Measurements from ENCODE around the gene DRC7.

DRC7 gene

DNA sequence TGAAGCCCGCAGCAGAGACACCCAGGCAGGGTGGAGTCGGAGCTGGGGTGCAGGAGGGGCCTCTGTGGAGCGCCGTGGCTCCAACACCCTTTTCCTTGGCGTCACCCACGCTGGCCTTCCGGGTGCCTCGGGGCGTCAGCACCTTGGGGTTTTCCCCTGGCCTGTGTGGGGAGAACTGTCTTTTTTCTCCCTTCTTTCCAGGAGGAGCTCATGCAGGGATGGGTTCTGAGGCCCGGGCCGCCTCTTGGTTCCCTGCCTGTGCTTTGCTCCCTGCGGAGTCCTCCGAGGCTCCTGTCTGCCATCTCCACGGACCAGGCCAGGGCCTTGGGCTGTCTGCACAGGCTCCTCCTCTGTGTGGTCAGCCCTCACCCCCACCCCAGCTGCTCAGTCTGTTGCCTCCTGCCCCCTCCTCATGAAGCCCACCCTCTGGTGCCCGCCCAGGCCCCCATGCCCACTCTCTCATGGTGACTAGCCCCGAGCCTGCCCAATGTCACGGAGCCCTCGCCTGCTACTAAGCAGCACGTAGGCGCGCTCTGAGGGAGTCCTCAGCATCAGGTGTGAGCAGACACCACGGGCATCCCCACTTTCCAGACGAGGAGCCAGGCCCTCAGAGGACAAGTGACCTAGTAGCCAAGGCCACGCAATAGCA, 45.9 kb downstream of the DRC7 start:
- no peaks in the 10 kb centered on the region for H3K27me3 ChIP-seq (ENCODE audit: control insufficient read depth, insufficient read depth, low read length)
- H2AFZ ChIP-seq = no peak overlapping the region
- no peaks in the 10 kb centered on the region for H3K36me3 ChIP-seq (ENCODE audit: control insufficient read depth, insufficient read depth, low read length)
- no peak overlapping the region for H3K27ac ChIP-seq
- H3K9ac ChIP-seq = no peak overlapping the region
- no peak overlapping the region for H3K4me2 ChIP-seq (ENCODE audit: low read length)
- TF ChIP-seq, protein P1, sequence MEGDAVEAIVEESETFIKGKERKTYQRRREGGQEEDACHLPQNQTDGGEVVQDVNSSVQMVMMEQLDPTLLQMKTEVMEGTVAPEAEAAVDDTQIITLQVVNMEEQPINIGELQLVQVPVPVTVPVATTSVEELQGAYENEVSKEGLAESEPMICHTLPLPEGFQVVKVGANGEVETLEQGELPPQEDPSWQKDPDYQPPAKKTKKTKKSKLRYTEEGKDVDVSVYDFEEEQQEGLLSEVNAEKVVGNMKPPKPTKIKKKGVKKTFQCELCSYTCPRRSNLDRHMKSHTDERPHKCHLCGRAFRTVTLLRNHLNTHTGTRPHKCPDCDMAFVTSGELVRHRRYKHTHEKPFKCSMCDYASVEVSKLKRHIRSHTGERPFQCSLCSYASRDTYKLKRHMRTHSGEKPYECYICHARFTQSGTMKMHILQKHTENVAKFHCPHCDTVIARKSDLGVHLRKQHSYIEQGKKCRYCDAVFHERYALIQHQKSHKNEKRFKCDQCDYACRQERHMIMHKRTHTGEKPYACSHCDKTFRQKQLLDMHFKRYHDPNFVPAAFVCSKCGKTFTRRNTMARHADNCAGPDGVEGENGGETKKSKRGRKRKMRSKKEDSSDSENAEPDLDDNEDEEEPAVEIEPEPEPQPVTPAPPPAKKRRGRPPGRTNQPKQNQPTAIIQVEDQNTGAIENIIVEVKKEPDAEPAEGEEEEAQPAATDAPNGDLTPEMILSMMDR (IDR thresholded peaks at IDR 0.05) = no peak
- peaks cover 11% of the 10 kb centered on the region for H3K79me2 ChIP-seq
- no peak overlapping the region for H3K4me3 ChIP-seq (ENCODE audit: low read depth, low read length)
- no peaks in the 10 kb centered on the region for H3K9me3 ChIP-seq (ENCODE audit: control insufficient read depth, low read length)
- peaks cover 5% of the 10 kb centered on the region for H3K4me1 ChIP-seq

DNA sequence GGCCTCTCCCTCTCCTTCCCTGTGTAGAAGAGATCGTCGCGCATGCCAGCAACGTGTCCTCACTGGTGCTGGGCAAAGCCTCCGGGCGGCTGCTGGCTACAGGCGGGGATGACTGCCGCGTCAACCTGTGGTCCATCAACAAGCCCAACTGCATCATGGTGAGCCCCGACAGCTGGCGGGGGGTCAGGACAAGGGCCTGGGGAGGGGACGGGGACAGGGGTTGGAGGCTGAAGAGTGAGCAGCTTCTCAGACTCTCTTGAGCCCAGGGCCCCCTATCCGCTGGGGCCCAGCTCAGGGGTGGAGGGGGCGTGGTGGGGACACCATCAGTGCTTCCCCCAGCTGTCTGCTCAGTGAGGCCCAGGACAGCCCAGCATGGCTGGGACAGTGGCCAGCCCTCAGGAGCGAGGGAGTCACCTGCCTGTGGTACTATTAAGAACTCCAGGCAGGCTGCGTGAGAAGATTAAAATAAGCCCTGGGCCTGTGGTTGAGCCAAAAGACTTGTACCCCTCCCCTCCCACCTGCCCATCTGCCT, 47.1 kb downstream of the DRC7 start:
- TF ChIP-seq, protein P1 (IDR thresholded peaks at IDR 0.05) = no peak
- Histone ChIP-seq H3K9ac (no peak overlapping the region), H3K79me2 (peaks cover 11% of the 10 kb centered on the region), H3K36me3 (ENCODE audit: control insufficient read depth, insufficient read depth, low read length) (no peaks in the 10 kb centered on the region), H3K27me3 (ENCODE audit: control insufficient read depth, insufficient read depth, low read length) (no peaks in the 10 kb centered on the region), H3K4me3 (ENCODE audit: low read depth, low read length) (no peak overlapping the region), H3K27ac (no peak overlapping the region), H2AFZ (no peak overlapping the region), H3K9me3 (ENCODE audit: control insufficient read depth, low read length) (no peaks in the 10 kb centered on the region), H3K4me1 (peaks cover under 1% of the 10 kb centered on the region), H3K4me2 (ENCODE audit: low read length) (no peak overlapping the region)

DNA sequence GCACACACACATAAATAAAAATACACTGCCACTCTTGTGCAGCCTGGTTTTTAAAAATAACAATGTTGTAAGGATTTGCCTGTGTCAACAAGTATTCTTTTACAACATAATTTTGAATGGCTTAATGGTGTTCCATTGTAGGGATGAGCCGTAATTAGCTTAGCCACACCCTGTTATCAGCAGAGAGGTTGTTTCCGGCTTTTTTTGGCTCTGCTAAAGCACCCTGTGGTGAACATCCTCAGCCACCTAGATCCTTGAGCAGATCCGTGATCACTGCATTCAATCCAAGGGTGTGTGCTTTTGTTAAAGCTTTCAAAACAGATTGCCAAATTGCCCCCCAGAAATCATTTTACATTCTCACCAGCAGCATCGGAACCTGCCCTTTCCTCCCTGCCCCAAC, 47.9 kb downstream of the DRC7 start:
- no peak overlapping the region for H3K27ac ChIP-seq
- TF ChIP-seq, protein P1 (IDR thresholded peaks at IDR 0.05) = no peak

DNA sequence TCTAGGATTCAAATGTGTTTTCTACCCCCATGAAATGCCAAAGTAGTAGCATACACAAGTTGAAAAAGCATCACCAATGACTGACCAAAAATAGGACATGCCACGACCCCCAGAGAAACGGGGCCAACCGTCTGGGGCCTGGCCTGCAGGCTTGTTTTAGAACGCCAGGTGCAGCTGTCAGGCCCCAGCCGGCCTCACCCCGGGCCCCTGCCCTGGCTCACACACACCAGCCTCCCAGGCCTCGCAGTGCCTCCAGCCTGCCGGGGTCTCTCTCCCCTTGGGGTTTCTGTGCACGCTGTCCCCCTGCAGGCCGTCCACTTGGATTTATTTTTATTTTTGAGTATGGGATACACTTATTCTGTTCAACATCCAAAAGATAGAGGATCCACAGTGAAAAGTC, 48.9 kb downstream of the DRC7 start:
- H3K36me3 ChIP-seq (ENCODE audit: control insufficient read depth, insufficient read depth, low read length) = no peaks in the 10 kb centered on the region
- H3K4me2 ChIP-seq (ENCODE audit: low read length) = no peak overlapping the region
- no peak overlapping the region for H2AFZ ChIP-seq
- H3K9ac ChIP-seq = no peak overlapping the region
- no peaks in the 10 kb centered on the region for H3K27me3 ChIP-seq (ENCODE audit: control insufficient read depth, insufficient read depth, low read length)
- no peaks in the 10 kb centered on the region for H3K9me3 ChIP-seq (ENCODE audit: control insufficient read depth, low read length)
- H3K79me2 ChIP-seq = peaks cover 5% of the 10 kb centered on the region
- H3K4me1 ChIP-seq = no peaks in the 10 kb centered on the region
- no peak overlapping the region for H3K4me3 ChIP-seq (ENCODE audit: low read depth, low read length)
- H3K27ac ChIP-seq = no peak overlapping the region
- TF ChIP-seq, protein P1 (IDR thresholded peaks at IDR 0.05) = no peak

More for the DNA sequence above, 47.9 kb downstream of the DRC7 start:
- H3K4me1 ChIP-seq = no peaks in the 10 kb centered on the region
- no peak overlapping the region for H3K4me3 ChIP-seq (ENCODE audit: low read depth, low read length)
- H3K9ac ChIP-seq = no peak overlapping the region
- H3K27me3 ChIP-seq (ENCODE audit: control insufficient read depth, insufficient read depth, low read length) = no peaks in the 10 kb centered on the region
- no peaks in the 10 kb centered on the region for H3K9me3 ChIP-seq (ENCODE audit: control insufficient read depth, low read length)
- no peaks in the 10 kb centered on the region for H3K36me3 ChIP-seq (ENCODE audit: control insufficient read depth, insufficient read depth, low read length)
- H3K4me2 ChIP-seq (ENCODE audit: low read length) = no peak overlapping the region
- H2AFZ ChIP-seq = no peak overlapping the region
- peaks cover 7% of the 10 kb centered on the region for H3K79me2 ChIP-seq

All from parathyroid adenoma (tissue), 2 donors.